HG03558 (cell line): ENCODE data around the gene RAMP3.
A peak's percentile ranks its signal among the peaks of the same experiment; 100 is the strongest.
"Not testable (repeated sequence)": the region's sequence is repeated elsewhere in the genome, so short reads cannot be mapped to it uniquely, and the experiment has no call there.

Experiments
- ATAC-seq: cut with Tn5 transposase; IDR thresholded peaks from one replicate; pipeline ENCODE4 v1.9.1; 2021; ENCODE audit warnings: moderate number of reproducible peaks; ENCODE audit not compliant: unreplicated experiment; ENCODE audit errors: extremely low read depth

RAMP3 gene

DNA sequence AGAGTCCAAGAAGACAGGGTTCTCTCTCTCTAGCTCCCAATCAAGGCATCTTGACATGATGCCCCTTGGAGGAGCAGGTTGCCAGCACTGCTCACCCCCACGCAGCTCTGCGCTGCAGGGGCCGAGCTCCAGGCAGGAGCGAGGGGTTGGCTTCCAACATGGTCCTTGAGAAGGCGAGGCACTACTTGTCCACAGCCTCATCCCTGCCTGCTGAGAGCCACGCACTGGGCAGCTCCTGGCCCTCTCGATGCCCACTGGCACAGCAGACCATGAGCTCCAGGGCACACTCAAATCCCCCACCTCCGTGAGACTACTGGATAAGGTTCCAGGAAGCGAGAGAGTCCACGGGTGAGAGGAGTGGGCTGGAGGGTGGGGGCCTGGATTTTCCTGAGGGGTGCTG is 31.1 kb downstream of the RAMP3 start:
- ATAC-seq, result no peak

DNA sequence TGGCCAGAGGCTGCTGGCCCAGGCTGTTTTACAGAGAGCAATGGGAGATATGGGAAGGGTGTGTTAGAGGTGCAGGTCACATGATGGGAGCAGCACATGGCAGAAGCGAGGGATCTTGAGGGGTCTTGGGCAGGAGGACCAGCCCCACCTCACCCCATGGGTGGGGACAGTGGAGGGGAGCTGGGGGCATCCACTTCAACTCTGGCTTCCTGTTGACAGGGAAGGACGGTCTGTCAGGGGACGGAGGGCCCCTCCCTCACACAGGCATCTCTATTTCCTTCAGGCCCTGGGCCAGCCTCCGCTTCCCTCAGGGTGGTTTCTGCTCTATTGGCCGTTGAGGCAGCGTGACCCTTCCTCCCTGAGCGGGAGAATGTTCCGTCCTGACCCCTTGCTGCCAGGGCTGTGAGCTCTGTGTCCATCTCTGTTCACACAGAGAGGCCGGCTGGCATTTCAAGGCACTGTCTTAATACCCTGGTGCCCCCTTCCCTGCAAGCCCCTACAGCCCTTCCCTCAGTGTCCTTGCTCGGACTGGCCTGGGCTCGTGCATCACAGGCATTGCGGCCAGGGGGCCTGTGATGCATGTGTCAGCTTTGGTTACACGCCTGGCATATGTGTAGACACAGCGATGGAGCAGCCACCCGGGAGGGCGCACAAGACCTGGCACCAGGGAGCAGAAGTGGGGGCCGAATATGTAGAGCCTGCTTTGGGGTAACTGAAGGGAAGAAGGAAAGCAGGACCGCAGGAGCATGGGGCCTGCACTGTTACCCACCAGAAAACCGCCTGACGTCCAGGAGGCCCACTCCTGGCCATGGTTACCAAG is 31.8 kb downstream of the RAMP3 start:
- ATAC-seq, result no peak

GRCh38 chr7:45190406-45191165 is 33.0 kb downstream of the RAMP3 start:
- no peak for ATAC-seq

DNA sequence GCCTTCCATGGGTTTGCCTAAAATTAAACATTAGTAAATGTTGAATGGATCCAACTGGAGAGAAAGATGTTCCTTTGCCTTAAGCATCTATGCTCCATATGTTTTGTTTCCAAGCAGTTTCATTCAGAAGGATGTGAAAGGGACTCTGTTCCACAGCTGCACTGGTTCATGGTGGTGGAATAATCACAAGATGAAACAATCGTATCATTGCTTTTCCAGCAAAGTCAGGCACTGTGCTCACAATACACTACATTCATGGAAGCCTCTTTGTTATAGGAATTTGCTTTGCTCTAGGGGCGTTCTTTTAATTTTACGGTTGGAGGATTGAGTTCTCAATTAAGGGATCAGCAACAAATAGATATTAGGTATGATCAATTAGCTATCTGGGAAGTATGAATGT is 33.8 kb downstream of the RAMP3 start:
- no peak for ATAC-seq

GRCh38 chr7:45192621-45193041 is 35.0 kb downstream of the RAMP3 start:
- ATAC-seq, result no peak

GRCh38 chr7:45193828-45194227 is 36.2 kb downstream of the RAMP3 start:
- no peak for ATAC-seq

DNA sequence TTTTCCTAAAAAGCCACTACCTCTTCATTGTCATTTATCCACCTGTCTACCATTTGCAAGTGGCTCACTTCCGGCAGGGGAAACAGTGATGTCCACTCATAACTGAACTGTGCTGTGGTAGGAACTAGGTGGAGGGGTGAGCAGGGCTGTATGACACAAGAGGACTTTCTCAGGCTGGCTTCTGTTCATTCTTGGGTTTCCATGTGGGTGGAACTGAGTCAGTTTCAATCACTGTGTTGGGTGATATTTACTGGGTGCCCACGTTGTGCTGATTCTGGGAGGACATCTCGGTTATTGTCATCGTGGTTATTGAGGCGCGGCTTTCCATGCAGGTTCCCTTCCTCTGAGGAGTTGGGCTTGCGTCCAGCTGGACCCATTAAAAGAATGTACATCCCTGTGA is 38.8 kb downstream of the RAMP3 start:
- peak; percentile 65 for ATAC-seq

DNA sequence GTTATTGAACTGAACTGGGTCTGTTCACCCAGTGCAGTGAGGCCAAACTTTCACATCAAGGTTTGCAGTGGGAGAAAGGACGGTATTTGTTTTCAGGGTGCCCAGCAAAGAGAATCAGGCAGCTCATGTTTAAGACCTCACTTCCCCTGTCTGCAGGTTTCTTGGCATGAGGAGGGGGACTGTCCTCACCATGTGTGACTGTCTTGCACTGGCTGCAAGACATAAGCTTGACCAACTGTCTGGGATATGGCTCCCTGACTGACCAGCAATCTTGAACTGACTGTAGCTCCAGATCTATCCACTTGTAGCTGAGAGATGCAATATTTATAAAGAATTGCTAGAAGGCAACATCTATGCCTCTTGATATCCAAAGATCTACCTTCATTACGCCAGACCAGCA is 39.9 kb downstream of the RAMP3 start:
- no peak for ATAC-seq

GRCh38 chr7:45198986-45199385 is 41.4 kb downstream of the RAMP3 start:
- no peak for ATAC-seq

DNA sequence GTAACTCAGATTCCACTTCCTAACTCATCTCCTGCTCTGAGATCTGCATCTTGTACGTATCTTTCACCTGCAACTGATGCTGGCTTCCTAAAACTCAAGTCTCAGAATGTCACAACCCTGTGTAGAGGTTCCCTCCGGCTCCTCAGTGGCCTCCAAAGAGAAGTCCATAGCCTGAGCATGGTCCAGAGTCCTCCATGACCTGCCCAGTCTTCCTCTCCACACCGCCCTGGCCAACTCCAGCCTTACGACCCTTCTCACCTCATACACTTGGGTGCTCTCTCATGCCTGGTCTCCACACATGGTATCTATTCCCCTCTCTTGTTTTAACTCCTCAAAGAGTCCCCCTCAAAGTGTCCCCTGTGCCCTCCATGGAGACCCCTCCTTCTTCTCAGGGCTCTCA is 41.9 kb downstream of the RAMP3 start:
- no peak for ATAC-seq

DNA sequence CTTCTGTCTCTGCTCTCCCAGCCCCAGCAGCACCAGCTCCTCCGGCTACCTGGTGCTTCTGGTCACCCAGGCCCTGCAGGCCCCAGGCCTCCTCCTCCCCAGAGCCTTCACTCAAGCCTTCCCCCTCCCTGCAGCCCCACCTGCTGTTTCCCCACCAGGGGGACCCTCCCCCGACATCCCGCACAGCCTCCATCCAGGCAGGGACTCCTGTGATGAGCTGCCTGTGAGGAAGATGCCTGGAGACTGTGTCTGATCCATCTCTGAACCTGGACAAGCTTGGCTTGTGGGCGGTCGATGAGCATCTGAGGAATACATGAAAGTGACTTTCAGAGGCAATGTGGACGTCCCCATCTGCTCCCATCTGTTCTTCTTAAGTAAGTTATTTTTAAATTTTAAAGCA is 45.0 kb downstream of the RAMP3 start:
- ATAC-seq, result no peak

DNA sequence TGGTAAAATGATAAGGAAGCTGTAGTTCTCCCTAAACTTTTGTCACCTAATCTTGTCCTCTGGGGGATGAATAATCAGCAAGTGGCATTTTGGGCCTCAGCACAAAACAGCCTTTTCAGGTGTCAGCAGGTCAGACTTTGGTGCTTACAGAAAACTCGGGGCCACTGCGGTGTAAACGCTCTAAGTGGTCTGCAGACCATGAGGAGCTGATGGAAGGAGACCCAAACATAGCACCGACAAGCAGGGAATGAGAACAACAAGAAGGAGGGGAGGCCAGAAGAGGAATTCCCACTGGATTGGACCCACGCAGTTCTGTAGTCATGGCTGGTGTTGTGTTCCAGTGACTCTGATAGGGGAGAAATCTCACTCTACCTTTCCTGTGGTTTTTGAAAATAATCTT is 45.4 kb downstream of the RAMP3 start:
- no peak for ATAC-seq

DNA sequence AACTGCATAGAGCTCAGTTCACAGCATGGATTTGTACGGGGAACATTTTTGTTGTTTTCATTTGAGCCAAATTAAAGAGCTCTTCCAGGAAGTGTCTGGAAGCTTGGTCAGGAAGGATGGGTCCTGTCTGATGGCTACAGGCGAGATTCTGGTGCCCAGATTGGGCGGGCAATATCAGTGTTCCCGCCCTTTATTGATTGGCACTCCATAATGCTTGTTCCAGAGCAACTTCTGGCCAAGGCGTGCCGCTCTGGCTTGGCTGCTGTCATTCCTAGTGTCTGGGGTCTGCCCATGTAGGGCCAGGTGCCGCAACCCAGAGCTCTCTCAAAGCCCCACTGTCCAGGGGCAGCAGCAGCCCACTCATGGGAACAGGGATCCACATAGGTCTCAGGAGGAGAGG is 45.9 kb downstream of the RAMP3 start:
- ATAC-seq, result no peak

DNA sequence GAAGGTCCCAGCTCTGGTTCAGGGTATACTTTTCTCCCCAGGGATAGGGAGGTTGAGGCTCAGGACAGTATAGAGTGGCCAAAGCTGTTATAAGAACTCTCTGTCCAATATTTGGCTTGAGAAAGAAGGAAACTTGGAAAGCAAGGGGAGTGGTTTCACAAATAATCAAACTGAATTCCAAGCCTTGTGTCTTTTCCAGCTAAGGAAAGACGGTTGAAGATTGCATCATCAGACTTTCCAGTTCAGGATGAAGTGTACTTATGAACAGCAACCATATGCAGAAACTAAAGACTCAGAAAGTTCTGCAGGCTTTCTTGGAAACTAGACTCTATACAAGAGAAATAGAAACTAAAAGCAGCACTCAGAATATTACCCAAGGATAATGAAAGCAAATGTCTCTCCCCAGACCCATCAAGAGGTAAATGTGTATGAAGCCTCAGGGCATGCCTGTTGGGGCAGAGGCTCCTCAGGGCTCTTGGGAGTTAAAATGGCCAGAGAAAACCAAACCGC is 46.4 kb downstream of the RAMP3 start:
- peak; percentile 62 for ATAC-seq

- not testable (repeated sequence) for ATAC-seq
Measured at GRCh38 chr7:45206266-45206665, 48.7 kb downstream of the RAMP3 start.

DNA sequence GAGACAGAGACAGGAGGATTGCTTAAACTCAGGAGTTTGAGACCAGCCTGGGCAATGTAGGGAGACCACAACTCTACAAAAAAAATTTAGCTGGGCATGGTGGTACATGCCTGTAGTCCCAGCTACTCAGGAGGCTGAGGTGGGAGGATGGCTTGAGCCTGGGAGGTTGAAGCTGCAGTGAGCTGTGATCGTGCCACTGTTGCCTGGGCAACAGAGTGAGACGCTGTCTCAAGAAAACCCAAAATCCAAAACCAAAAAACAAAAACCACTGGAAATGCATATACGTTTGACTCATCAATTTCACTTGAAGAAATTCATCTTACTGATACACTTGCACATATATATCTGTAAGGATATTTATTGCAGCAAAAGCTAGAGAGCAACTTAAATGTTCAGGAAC is 52.3 kb downstream of the RAMP3 start:
- not testable (repeated sequence) for ATAC-seq

- ATAC-seq, result no peak
Measured at GRCh38 chr7:45211066-45211465, 53.5 kb downstream of the RAMP3 start.

DNA sequence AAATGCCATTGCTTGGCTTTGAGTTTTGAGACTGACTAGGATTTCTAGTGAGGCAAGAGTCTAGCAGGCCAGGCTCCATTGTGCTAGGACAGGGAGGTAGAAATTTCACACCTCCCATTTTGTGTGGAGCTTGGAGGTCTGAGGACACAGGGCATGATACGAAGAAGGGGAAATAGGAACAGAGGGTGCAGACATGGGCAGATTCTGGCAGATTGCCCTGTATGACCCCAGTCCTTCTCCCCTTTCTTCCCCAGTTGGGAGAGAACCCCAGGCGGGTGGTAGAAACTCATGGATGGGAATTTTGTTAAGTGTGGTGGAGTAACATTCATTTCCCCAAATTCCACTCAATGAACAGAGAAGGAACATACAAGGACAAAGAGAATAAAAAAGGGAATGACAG is 54.4 kb downstream of the RAMP3 start:
- ATAC-seq, result no peak

DNA sequence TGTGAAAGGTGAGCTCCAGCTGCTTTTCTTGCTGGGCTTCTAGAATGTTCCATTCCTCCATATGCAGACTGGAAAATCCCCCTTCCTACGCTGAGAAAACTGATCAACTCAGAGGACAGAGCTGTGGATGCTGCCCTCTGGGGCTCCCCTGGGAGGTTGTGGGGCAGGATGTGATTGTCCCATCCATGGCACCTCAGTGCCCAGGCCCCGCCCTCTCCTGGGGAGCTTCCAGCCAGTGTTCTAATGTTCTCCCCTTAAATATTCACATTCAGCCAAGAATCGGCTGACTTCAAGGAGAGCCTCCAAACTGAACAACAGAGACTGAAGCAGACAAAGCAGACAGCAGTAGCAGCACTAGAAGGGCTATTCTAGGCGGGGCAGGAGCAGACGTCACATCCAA is 55.0 kb downstream of the RAMP3 start:
- ATAC-seq, result no peak

DNA sequence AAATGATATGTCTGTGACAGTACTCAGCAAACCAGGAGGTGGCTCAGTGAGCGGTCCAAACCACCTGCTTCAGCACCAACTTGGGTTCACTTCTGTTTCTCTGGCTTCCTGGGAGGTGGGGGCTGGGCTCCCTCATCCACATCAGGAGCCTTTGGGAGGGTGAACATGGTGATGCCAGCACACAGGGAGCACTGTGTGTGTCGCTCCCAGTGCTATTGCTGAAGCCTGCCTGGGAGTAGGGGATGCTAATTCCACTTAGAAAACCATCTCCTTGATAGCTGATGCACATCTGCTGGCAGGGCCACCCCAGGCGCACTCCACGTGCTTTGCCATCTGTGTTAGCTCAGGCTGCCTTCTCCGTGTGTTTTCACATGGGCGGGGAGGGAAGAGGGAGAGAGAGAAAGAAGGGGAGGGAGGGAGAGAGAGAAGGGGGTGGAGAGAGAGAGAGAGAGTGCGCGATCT is 58.0 kb downstream of the RAMP3 start:
- ATAC-seq, result no peak

DNA sequence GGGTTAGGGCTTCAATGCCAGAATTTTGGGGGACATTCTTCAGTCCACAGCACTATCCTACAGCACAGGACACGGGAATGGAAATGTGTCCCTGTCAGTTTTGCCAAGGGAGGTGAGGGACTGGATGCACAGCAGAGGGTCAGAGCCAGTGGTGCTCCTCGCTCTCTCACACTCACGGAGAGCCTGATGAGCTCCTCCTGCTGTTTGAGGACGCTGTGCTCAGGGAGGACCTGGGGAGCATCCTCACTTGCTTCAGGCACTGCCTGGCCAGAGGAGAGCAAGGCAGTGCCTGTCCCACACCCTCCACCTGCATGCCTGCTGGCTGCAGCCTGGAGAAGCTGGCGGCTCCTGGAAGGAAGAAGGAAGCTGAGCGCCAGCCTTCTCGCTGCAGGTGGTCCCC is 58.6 kb downstream of the RAMP3 start:
- ATAC-seq, result no peak
